Neural progenitor cell (in vitro differentiated cells): Measurements from ENCODE around the gene SDS. TPM values are rescaled to one million over a fixed set of nuclear protein-coding genes. Genes with fewer than 3 reads are reported as not detected.

Source experiments
- DNase-seq: peaks from one replicate; pipeline ENCODE4 v3.0.0-alpha.2; 2016; ENCODE audit warnings: low spot score
- H2AFZ ChIP-seq: fragments of 200-600 bp; sonication (generic); replicated peaks from 2 replicates; pipeline ENCODE4 v1.6.1; 2016; ENCODE audit warnings: antibody characterized with exemption
- H3F3A ChIP-seq: fragments of 200-600 bp; sonication (generic); 2 replicates; pipeline ENCODE4 v1.6.1; 2016; ENCODE audit warnings: antibody characterized with exemption, low read depth
- H3K27ac ChIP-seq: fragments of 200-600 bp; sonication (generic); 2 replicates; pipeline ENCODE4 v1.5.1; 2016; ENCODE audit warnings: mild to moderate bottlenecking
- H3K27me3 ChIP-seq: fragments of 200-600 bp; sonication (generic); 2 replicates; pipeline ENCODE4 v1.6.1; 2016; ENCODE audit warnings: mild to moderate bottlenecking, moderate library complexity
- H3K36me3 ChIP-seq: fragments of 200-600 bp; sonication (generic); 2 replicates; pipeline ENCODE4 v1.5.1; 2016
- H3K4me1 ChIP-seq: fragments of 200-600 bp; sonication (generic); 2 replicates; pipeline ENCODE4 v1.6.1; 2016; ENCODE audit warnings: mixed run types
- H3K4me2 ChIP-seq: fragments of 200-600 bp; sonication (generic); 2 replicates; pipeline ENCODE4 v1.6.1; 2016
- H3K4me3 ChIP-seq: fragments of 200-600 bp; sonication (generic); 2 replicates; pipeline ENCODE4 v1.5.1; 2016
- H3K79me2 ChIP-seq: fragments of 200-600 bp; sonication (generic); 2 replicates; pipeline ENCODE4 v1.6.1; 2016; ENCODE audit warnings: low read depth
- H3K9ac ChIP-seq: fragments of 200-600 bp; sonication (generic); 2 replicates; pipeline ENCODE4 v1.6.1; 2016
- H3K9me3 ChIP-seq: fragments of 200-600 bp; sonication (generic); 2 replicates; pipeline ENCODE4 v1.5.1; 2016; ENCODE audit warnings: low read depth
- H4K20me1 ChIP-seq: fragments of 200-600 bp; sonication (generic); 2 replicates; pipeline ENCODE4 v1.6.1; 2016; ENCODE audit warnings: low read depth
- H3K27ac Mint-ChIP-seq: 3 replicates; pipeline ENCODE4 v1.8.0; 2021; ENCODE audit warnings: mixed read lengths
- H3K27me3 Mint-ChIP-seq: 2 replicates; pipeline ENCODE4 v1.8.0; 2022; ENCODE audit warnings: low read depth, mild to moderate bottlenecking, inconsistent platforms, moderate library complexity, mixed read lengths; ENCODE audit not compliant: insufficient read depth
- H3K36me3 Mint-ChIP-seq: 3 replicates; pipeline ENCODE4 v1.8.0; 2021; ENCODE audit warnings: mixed read lengths
- H3K4me1 Mint-ChIP-seq: 3 replicates; pipeline ENCODE4 v1.8.0; 2021; ENCODE audit warnings: mixed read lengths
- H3K4me3 Mint-ChIP-seq: 3 replicates; pipeline ENCODE4 v1.8.0; 2021; ENCODE audit warnings: mild to moderate bottlenecking, moderate library complexity, mixed read lengths
- H3K9me3 Mint-ChIP-seq: 3 replicates; pipeline ENCODE4 v1.8.0; 2020; ENCODE audit warnings: mixed read lengths
- EZH2 ChIP-seq: fragments of 200-600 bp; sonication (generic); IDR thresholded peaks from 2 replicates; pipeline ENCODE4 v1.6.1; 2017; ENCODE audit warnings: antibody characterized with exemption, mild to moderate bottlenecking, moderate library complexity
- EZH2phosphoT487 ChIP-seq: fragments of 200-600 bp; sonication (generic); IDR thresholded peaks from 2 replicates; pipeline ENCODE4 v1.6.1; 2017; ENCODE audit warnings: antibody characterized with exemption
- total RNA-seq: library from RNA; depleted of rRNA; stranded (reverse); fragments of >200 nt; gene quantifications from 2 replicates; pipeline ENCODE4 v1.2.3, GENCODE V29; 2015; ENCODE audit warnings: low replicate concordance
- TF ChIP-seq, protein P1 (sequence below): fragments of 200-600 bp; sonication (generic); IDR thresholded peaks from 2 replicates; pipeline ENCODE4 v1.5.1; 2017; ENCODE audit warnings: antibody characterized with exemption, mild to moderate bottlenecking

Gene SDS
- total RNA-seq, 1 donor from 2014 or later: not detected

DNA sequence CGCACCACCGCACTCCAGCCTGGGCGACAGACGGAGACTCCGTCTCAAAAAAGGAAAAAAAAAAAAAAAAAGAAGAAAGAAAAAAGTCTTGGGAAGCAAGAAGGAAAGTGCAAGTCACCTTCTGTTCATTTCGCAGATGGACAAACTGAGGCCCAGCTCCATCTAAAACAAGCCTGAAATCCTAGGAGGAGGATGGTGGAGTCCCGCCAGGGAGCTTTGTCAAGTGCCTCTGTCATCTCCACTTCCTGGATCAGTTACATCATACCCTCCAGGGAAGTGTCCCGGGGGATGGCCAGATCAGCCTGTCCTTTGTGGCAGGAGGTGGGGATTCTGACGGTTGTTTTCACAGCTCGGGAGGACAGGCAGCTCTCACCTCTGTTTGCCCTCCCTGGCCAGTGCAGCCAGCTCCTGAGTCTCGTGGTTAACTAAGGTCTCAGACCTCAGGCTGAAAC lies 9.8 kb upstream of the SDS start:
- H3K4me3 Mint-ChIP-seq: no peak overlapping the region
- H3K4me1 Mint-ChIP-seq: peaks cover 9% of the 10 kb centered on the region
- H3K4me2 ChIP-seq: no peak overlapping the region
- no peaks in the 10 kb centered on the region for H3K36me3 Mint-ChIP-seq
- H3K27me3 ChIP-seq: no peaks in the 10 kb centered on the region
- H4K20me1 ChIP-seq: no peaks in the 10 kb centered on the region
- no peaks in the 10 kb centered on the region for H3K36me3 ChIP-seq
- H3K9me3 Mint-ChIP-seq: no peaks in the 10 kb centered on the region
- H3K27ac Mint-ChIP-seq: no peak overlapping the region
- no peak for DNase-seq
- H3K79me2 ChIP-seq: no peaks in the 10 kb centered on the region
- peaks cover 13% of the 10 kb centered on the region for H3K27me3 Mint-ChIP-seq
- no peak overlapping the region for H3K9ac ChIP-seq
- H3K9me3 ChIP-seq: no peaks in the 10 kb centered on the region
- H3K4me3 ChIP-seq: no peak overlapping the region
- no peaks in the 10 kb centered on the region for H3K4me1 ChIP-seq
- H2AFZ ChIP-seq: no peak overlapping the region
- H3F3A ChIP-seq: no peaks in the 10 kb centered on the region
- TF ChIP-seq EZH2: no peak
- TF ChIP-seq, protein P1, sequence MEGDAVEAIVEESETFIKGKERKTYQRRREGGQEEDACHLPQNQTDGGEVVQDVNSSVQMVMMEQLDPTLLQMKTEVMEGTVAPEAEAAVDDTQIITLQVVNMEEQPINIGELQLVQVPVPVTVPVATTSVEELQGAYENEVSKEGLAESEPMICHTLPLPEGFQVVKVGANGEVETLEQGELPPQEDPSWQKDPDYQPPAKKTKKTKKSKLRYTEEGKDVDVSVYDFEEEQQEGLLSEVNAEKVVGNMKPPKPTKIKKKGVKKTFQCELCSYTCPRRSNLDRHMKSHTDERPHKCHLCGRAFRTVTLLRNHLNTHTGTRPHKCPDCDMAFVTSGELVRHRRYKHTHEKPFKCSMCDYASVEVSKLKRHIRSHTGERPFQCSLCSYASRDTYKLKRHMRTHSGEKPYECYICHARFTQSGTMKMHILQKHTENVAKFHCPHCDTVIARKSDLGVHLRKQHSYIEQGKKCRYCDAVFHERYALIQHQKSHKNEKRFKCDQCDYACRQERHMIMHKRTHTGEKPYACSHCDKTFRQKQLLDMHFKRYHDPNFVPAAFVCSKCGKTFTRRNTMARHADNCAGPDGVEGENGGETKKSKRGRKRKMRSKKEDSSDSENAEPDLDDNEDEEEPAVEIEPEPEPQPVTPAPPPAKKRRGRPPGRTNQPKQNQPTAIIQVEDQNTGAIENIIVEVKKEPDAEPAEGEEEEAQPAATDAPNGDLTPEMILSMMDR: no peak
- no peak for TF ChIP-seq EZH2phosphoT487
- no peak overlapping the region for H3K27ac ChIP-seq

DNA sequence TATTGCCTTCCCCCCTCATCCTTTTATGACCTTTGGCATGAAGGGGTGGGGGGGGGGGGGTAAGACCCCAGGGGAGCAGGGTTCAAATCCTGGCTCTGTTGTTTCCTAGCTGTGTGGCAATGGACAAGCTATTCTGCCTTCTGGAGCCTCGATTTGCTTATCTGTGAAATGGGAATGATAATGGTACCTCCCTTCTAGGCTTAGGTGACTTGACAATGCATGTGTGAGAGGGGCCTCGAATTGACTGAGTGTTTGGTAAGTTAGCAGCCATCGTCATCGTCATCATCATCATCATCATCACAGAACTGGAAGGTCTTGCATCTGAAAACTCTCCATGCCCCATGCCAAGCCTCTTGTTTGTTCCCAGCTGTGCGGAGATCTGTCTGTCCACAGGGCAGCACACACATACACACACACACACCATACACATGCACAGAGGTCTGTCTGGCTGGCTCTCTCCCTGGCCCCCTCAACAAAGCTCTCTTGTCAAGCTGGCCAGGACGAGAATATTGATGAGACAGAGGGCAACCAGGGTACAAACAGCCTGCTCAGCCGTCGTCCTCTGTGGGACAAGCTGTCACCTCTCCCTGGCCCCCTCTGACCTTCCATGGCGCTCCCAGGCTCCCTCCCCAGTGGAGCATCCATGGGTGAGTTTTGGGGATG lies 5.9 kb upstream of the SDS start:
- Mint-ChIP-seq H3K9me3 (no peaks in the 10 kb centered on the region), H3K27me3 (peaks cover 16% of the 10 kb centered on the region), H3K27ac (no peak overlapping the region), H3K4me1 (no peaks in the 10 kb centered on the region), H3K4me3 (no peak overlapping the region), H3K36me3 (no peaks in the 10 kb centered on the region)
- Histone ChIP-seq H2AFZ (no peak overlapping the region), H3K9ac (no peak overlapping the region), H3K4me1 (no peaks in the 10 kb centered on the region), H3K9me3 (no peaks in the 10 kb centered on the region), H4K20me1 (no peaks in the 10 kb centered on the region), H3K4me3 (no peak overlapping the region), H3K79me2 (no peaks in the 10 kb centered on the region), H3F3A (no peaks in the 10 kb centered on the region), H3K27ac (no peak overlapping the region), H3K4me2 (no peak overlapping the region), H3K27me3 (no peaks in the 10 kb centered on the region), H3K36me3 (no peaks in the 10 kb centered on the region)
- no peak for DNase-seq
- TF ChIP-seq EZH2: no peak
- no peak for TF ChIP-seq EZH2phosphoT487
- TF ChIP-seq, protein P1: no peak

DNA sequence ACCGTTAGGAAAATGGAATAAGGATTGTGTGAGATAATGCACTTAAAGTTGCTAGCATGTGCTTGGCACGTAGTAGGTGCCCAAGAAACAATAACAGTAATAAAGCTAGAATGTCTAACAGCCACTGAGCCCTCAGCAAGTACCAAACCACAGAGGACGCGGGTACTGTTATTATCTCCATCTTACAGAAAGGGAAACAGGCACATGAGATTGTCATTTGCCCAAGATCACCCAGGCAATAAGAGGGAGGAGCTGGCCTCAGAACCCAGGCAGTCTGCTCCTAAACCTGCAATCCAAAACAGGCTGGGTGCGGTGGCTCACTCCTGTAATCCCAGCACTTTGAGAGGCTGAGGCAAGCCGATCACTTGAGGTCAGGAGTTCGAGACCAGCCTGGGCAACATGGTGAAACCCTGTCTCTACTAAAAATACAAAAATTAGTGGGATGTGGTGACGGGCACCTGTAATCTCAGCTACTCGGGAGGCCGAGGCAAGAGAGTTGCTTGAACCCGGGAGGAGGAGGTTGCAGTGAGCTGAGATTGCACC lies 5.1 kb upstream of the SDS start:
- H3K27ac ChIP-seq: no peak overlapping the region
- H3K27ac Mint-ChIP-seq: no peak overlapping the region

More for the DNA sequence above, 5.1 kb upstream of the SDS start:
- no peak overlapping the region for H3K9ac ChIP-seq
- H3K9me3 ChIP-seq: no peaks in the 10 kb centered on the region
- no peak overlapping the region for H3K4me2 ChIP-seq
- H3K27me3 Mint-ChIP-seq: peaks cover 16% of the 10 kb centered on the region
- no peaks in the 10 kb centered on the region for H3K9me3 Mint-ChIP-seq
- no peaks in the 10 kb centered on the region for H3K36me3 ChIP-seq
- H3K4me3 Mint-ChIP-seq: no peak overlapping the region
- TF ChIP-seq, protein P1: no peak
- no peak for TF ChIP-seq EZH2phosphoT487
- H3F3A ChIP-seq: no peaks in the 10 kb centered on the region
- no peaks in the 10 kb centered on the region for H3K36me3 Mint-ChIP-seq
- DNase-seq: no peak
- no peaks in the 10 kb centered on the region for H4K20me1 ChIP-seq
- no peak overlapping the region for H2AFZ ChIP-seq
- peaks cover 2% of the 10 kb centered on the region for H3K4me1 Mint-ChIP-seq
- no peaks in the 10 kb centered on the region for H3K27me3 ChIP-seq
- H3K4me3 ChIP-seq: no peak overlapping the region
- H3K79me2 ChIP-seq: no peaks in the 10 kb centered on the region
- no peaks in the 10 kb centered on the region for H3K4me1 ChIP-seq
